Measurements from ENCODE around the gene UTP14C.
"Not testable (repeated sequence)": the region's sequence is repeated elsewhere in the genome, so short reads cannot be mapped to it uniquely, and the experiment has no call there.

UTP14C gene

GRCh38 chr13:52036037-52036436, 11.5 kb downstream of the UTP14C start:
- DNase-seq, result no peak

- DNase-seq, result no peak
Measured at GRCh38 chr13:52043675-52044074, 19.2 kb downstream of the UTP14C start.

- DNase-seq, result no peak
Measured at GRCh38 chr13:52047463-52047862, 23.0 kb downstream of the UTP14C start.

GRCh38 chr13:52048516-52048915, 24.0 kb downstream of the UTP14C start:
- no peak for DNase-seq

- no peak for DNase-seq
Measured at GRCh38 chr13:52051400-52051799, 26.9 kb downstream of the UTP14C start.

GRCh38 chr13:52053460-52053859, 29.0 kb downstream of the UTP14C start:
- DNase-seq, result no peak

GRCh38 chr13:52061064-52061463, 36.6 kb downstream of the UTP14C start:
- not testable (repeated sequence) for DNase-seq

- no peak for DNase-seq
Measured at GRCh38 chr13:52061587-52061986, 37.1 kb downstream of the UTP14C start.

- no peak for DNase-seq
Measured at GRCh38 chr13:52067237-52067636, 42.7 kb downstream of the UTP14C start.

GRCh38 chr13:52070929-52071523, 46.5 kb downstream of the UTP14C start:
- no peak for DNase-seq
